OCI-M2 (cell line): Measurements from ENCODE around the gene STK39.
"Not testable (repeated sequence)": the region's sequence is repeated elsewhere in the genome, so short reads cannot be mapped to it uniquely, and the experiment has no call there.

Experiments
- DNase-seq: peaks from one replicate; lab custom pipeline; 2025; ENCODE audit not compliant: unreplicated experiment; lab: John Stamatoyannopoulos, UW

STK39 gene

GRCh38 chr2:168247341-168248261 is at the start of gene STK39:
Gene STK39, minus strand, starts transcription at chr2:168247595. Its CDS starts 160 bp downstream, at chr2:168247435.
- DNase-seq = peak; percentile 21

GRCh38 chr2:168295051-168295450 is 47.7 kb upstream of the STK39 start:
- DNase-seq = no peak

- DNase-seq = no peak
Observed at GRCh38 chr2:168294409-168294808, 47.0 kb upstream of the STK39 start.

- no peak for DNase-seq
Observed at GRCh38 chr2:168293766-168294165, 46.4 kb upstream of the STK39 start.

GRCh38 chr2:168290391-168290790 is 43.0 kb upstream of the STK39 start:
- DNase-seq = no peak

GRCh38 chr2:168289880-168290279 is 42.5 kb upstream of the STK39 start:
- DNase-seq = no peak

- no peak for DNase-seq
Observed at GRCh38 chr2:168286535-168286934, 39.1 kb upstream of the STK39 start.

GRCh38 chr2:168278424-168278888 is 31.1 kb upstream of the STK39 start:
- DNase-seq = no peak

- DNase-seq = no peak
Observed at GRCh38 chr2:168277276-168277675, 29.9 kb upstream of the STK39 start.

- no peak for DNase-seq
Observed at GRCh38 chr2:168272225-168272624, 24.8 kb upstream of the STK39 start.

- not testable (repeated sequence) for DNase-seq
Observed at GRCh38 chr2:168262926-168263325, 15.5 kb upstream of the STK39 start.

GRCh38 chr2:168256448-168256847 is 9.1 kb upstream of the STK39 start:
- DNase-seq = no peak

- no peak for DNase-seq
Observed at GRCh38 chr2:168255866-168256265, 8.5 kb upstream of the STK39 start.

- DNase-seq = no peak
Observed at GRCh38 chr2:168255103-168255502, 7.7 kb upstream of the STK39 start.

- DNase-seq = no peak
Observed at GRCh38 chr2:168254158-168254935, 7.0 kb upstream of the STK39 start.

- no peak for DNase-seq
Observed at GRCh38 chr2:168253379-168253778, 6.0 kb upstream of the STK39 start.

GRCh38 chr2:168252976-168253375 is 5.6 kb upstream of the STK39 start:
- no peak for DNase-seq

- no peak for DNase-seq
Observed at GRCh38 chr2:168246483-168247340, 683 bp downstream of the STK39 start.

- DNase-seq = no peak
Observed at GRCh38 chr2:168246072-168246482, 1.3 kb downstream of the STK39 start.

- DNase-seq = no peak
Observed at GRCh38 chr2:168245074-168245825, 2.1 kb downstream of the STK39 start.
